H1 (cell line): ENCODE measurements around the gene VPS13D. TPM values are rescaled to one million over a fixed set of nuclear protein-coding genes. Genes with fewer than 3 reads are reported as not detected.

ENCODE experiments used
- CTCF ChIA-PET: fragments of 300-600 bp; sonication (Branson Sonifier 250); formaldehyde crosslinking; loops from one replicate; lab custom pipeline; 2021; ENCODE audit not compliant: partially characterized antibody; lab: Charles Lee
- POLR2A ChIA-PET: fragments of 300-600 bp; sonication (Branson Sonifier 250); formaldehyde crosslinking; loops from one replicate; lab custom pipeline; 2021; ENCODE audit warnings: inconsistent platforms; ENCODE audit not compliant: partially characterized antibody; lab: Charles Lee
- DNase-seq, 2 experiments: peaks; one replicate each; pipeline versions ENCODE4 v3.0.0 to v3.0.0-alpha.2; 2010 to 2022; ENCODE audit warnings: low spot score in 2 of 2, low read depth in 1 of 2, mixed read lengths in 1 of 2
- FAIRE-seq: peaks from 2 replicates; lab custom pipeline; 2011; peaks lifted over from hg19 to GRCh38; lab: Jason Lieb, UNC
- H2AFZ ChIP-seq: 2 replicates; pipeline ENCODE4 v1.8.1; 2012; ENCODE audit warnings: low read length, inconsistent platforms
- H2AK5ac ChIP-seq: 2 replicates; pipeline ENCODE4 v1.6.1; 2013; ENCODE audit warnings: low read depth, low read length
- H2BK120ac ChIP-seq: replicated peaks from 2 replicates; pipeline ENCODE3; 2013; ENCODE audit warnings: low read depth, low read length, inconsistent platforms
- H2BK12ac ChIP-seq: 2 replicates; pipeline ENCODE4 v1.6.1; 2013; ENCODE audit warnings: low read depth, low read length
- H2BK15ac ChIP-seq: 2 replicates; pipeline ENCODE4 v1.6.1; 2013; ENCODE audit warnings: low read length
- H2BK20ac ChIP-seq: 2 replicates; pipeline ENCODE4 v1.6.1; 2013; ENCODE audit warnings: low read length
- H2BK5ac ChIP-seq: 2 replicates; pipeline ENCODE4 v1.6.1; 2013; ENCODE audit warnings: low read depth, low read length
- H3K14ac ChIP-seq: 2 replicates; pipeline ENCODE4 v1.6.1; 2013; ENCODE audit warnings: inconsistent platforms; ENCODE audit not compliant: insufficient read length
- H3K18ac ChIP-seq: 2 replicates; pipeline ENCODE4 v1.6.1; 2013; ENCODE audit warnings: low read length; ENCODE audit errors: extremely low read depth
- H3K23ac ChIP-seq: 2 replicates; pipeline ENCODE4 v1.6.1; 2013; ENCODE audit warnings: inconsistent platforms; ENCODE audit not compliant: insufficient read length
- H3K23me2 ChIP-seq: 2 replicates; pipeline ENCODE4 v1.6.1; 2013; ENCODE audit warnings: low read depth, low read length
- H3K27ac ChIP-seq: 2 replicates; pipeline ENCODE4 v1.6.1; 2011; ENCODE audit warnings: low read depth, low read length, inconsistent platforms
- H3K27me3 ChIP-seq, 4 experiments: replicated peaks in 1 of 4; 1 replicate in 1 of 4; 2 replicates in 3 of 4; pipeline versions ENCODE4 v1.6.1 to v1.8.1; 2011 to 2013; ENCODE audit warnings: low read length in 3 of 4, mild to moderate bottlenecking in 3 of 4, inconsistent platforms in 2 of 4, mixed read lengths in 2 of 4, moderate library complexity in 1 of 4; ENCODE audit not compliant: control insufficient read depth in 3 of 4, insufficient read depth in 3 of 4; ENCODE audit errors: extremely low read depth in 1 of 4
- H3K36me3 ChIP-seq, 4 experiments: 2 replicates each; pipeline versions ENCODE4 v1.6.1 to v1.8.1; 2011 to 2013; ENCODE audit warnings: mild to moderate bottlenecking in 4 of 4, low read length in 3 of 4, moderate library complexity in 2 of 4, control low read depth in 1 of 4, inconsistent platforms in 1 of 4; ENCODE audit not compliant: insufficient read depth in 4 of 4, control insufficient read depth in 2 of 4
- H3K4ac ChIP-seq: replicated peaks from 2 replicates; pipeline ENCODE3; 2013; ENCODE audit warnings: low read length, low read depth, mixed read lengths, inconsistent platforms; ENCODE audit not compliant: insufficient read length
- H3K4me1 ChIP-seq, 4 experiments: replicated peaks in 1 of 4; 1 replicate in 1 of 4; 2 replicates in 3 of 4; pipeline versions ENCODE4 v1.6.1 to v1.8.1; 2011 to 2013; ENCODE audit warnings: low read length in 3 of 4, inconsistent platforms in 2 of 4, mixed read lengths in 1 of 4; ENCODE audit not compliant: insufficient read depth in 4 of 4, control insufficient read depth in 3 of 4
- H3K4me2 ChIP-seq, 2 experiments: 2 replicates each; pipeline versions ENCODE4 v1.6.1 to v1.8.1; 2011 to 2013; ENCODE audit warnings: low read depth in 2 of 2, low read length in 2 of 2, control low read depth in 1 of 2, inconsistent platforms in 1 of 2, mild to moderate bottlenecking in 1 of 2; ENCODE audit not compliant: insufficient read depth in 1 of 2
- H3K4me3 ChIP-seq, 4 experiments: fragments of 200-600, 300-600 bp in 1 of 4; sonication (generic), shearing (Covaris generic), sonication (Bioruptor Twin) in 1 of 4; 2 replicates each; pipeline versions ENCODE4 v1.5.1 to v1.8.1; 2011 to 2016; ENCODE audit warnings: low read length in 4 of 4, low read depth in 3 of 4, control low read depth in 2 of 4, inconsistent platforms in 2 of 4, mild to moderate bottlenecking in 2 of 4, mixed read lengths in 1 of 4, moderate library complexity in 1 of 4; ENCODE audit not compliant: insufficient read depth in 2 of 4; ENCODE audit errors: extremely low read depth in 1 of 4
- H3K56ac ChIP-seq: replicated peaks from 2 replicates; pipeline ENCODE3; 2013; ENCODE audit warnings: low read depth, mild to moderate bottlenecking, mixed read lengths, low read length, inconsistent platforms; ENCODE audit not compliant: insufficient read length
- H3K79me1 ChIP-seq: 2 replicates; pipeline ENCODE4 v1.6.1; 2013; ENCODE audit warnings: low read depth, low read length, control low read depth
- H3K79me2 ChIP-seq, 2 experiments: 2 replicates each; pipeline versions ENCODE4 v1.6.1 to v1.8.1; 2012 to 2013; ENCODE audit warnings: low read length in 2 of 2, mild to moderate bottlenecking in 2 of 2, inconsistent platforms in 1 of 2; ENCODE audit not compliant: insufficient read depth in 2 of 2, control insufficient read depth in 1 of 2
- H3K9ac ChIP-seq, 4 experiments: replicated peaks in 1 of 4; 1 replicate in 1 of 4; 2 replicates in 3 of 4; pipeline versions ENCODE4 v1.6.1 to v1.8.1; 2011 to 2013; ENCODE audit warnings: low read depth in 3 of 4, low read length in 3 of 4, control low read depth in 2 of 4, mild to moderate bottlenecking in 2 of 4, moderate library complexity in 2 of 4, inconsistent platforms in 1 of 4; ENCODE audit errors: extremely low read depth in 1 of 4
- H3K9me3 ChIP-seq, 2 experiments: 2 replicates each; pipeline versions ENCODE4 v1.6.1 to v1.8.1; 2012 to 2013; ENCODE audit warnings: mild to moderate bottlenecking in 2 of 2, moderate library complexity in 2 of 2, control low read depth in 1 of 2, inconsistent platforms in 1 of 2, low read depth in 1 of 2, low read length in 1 of 2, mixed read lengths in 1 of 2; ENCODE audit not compliant: insufficient read depth in 2 of 2
- H4K20me1 ChIP-seq, 2 experiments: replicated peaks in 1 of 2; 2 replicates each; pipeline versions ENCODE3 to v1.8.1; 2011 to 2013; ENCODE audit warnings: inconsistent platforms in 2 of 2, low read length in 2 of 2, mild to moderate bottlenecking in 1 of 2; ENCODE audit not compliant: insufficient read depth in 2 of 2, control insufficient read depth in 1 of 2
- H4K5ac ChIP-seq: 2 replicates; pipeline ENCODE4 v1.6.1; 2013; ENCODE audit warnings: low read length, low read depth, mixed read lengths, inconsistent platforms; ENCODE audit not compliant: insufficient read length
- H4K8ac ChIP-seq: 2 replicates; pipeline ENCODE4 v1.8.0; 2013; ENCODE audit warnings: mild to moderate bottlenecking, moderate library complexity, low read length, inconsistent platforms; ENCODE audit not compliant: insufficient read depth; ENCODE audit errors: extremely low read depth
- H4K91ac ChIP-seq: replicated peaks from 2 replicates; pipeline ENCODE3; 2013; ENCODE audit warnings: low read length, mixed read lengths, inconsistent platforms; ENCODE audit not compliant: insufficient read length
- TAF7 ChIP-seq: optimal IDR thresholded peaks from 2 replicates; pipeline ENCODE3; 2011; ENCODE audit warnings: low read depth, mild to moderate bottlenecking, inconsistent platforms, low read length, moderate library complexity, borderline replicate concordance
- WGBS, 2 experiments: shearing (Covaris generic) in 1 of 2; methylation state at CpG; one replicate each; pipeline versions ENCODE4 v1.1.6 to v1.1.7; 2013 to 2015; ENCODE audit warnings: low lambda C conversion rate in 2 of 2, mixed read lengths in 2 of 2, inconsistent platforms in 1 of 2, low coverage in 1 of 2, missing lambda C conversion rate in 1 of 2; ENCODE audit not compliant: insufficient replicate concordance in 2 of 2, insufficient coverage in 1 of 2, insufficient read length in 1 of 2; ENCODE audit errors: extremely low coverage in 1 of 2, missing lambda C conversion rate in 1 of 2; 5-methylcytosine and 5-hydroxymethylcytosine counted together
- polyA plus RNA-seq, 7 experiments: library from polyadenylated mRNA; depleted of rRNA in 3 of 7; stranded (reverse) in 5 of 7; unstranded in 2 of 7; fragments of >200 nt in 5 of 7; fragments of 200-250 nt in 2 of 7; gene quantifications; 1 replicate in 5 of 7; 2 replicates in 1 of 7; 4 replicates in 1 of 7; pipeline versions ENCODE4 v1.2.1 to v1.2.3, GENCODE V29; 2011 to 2013; ENCODE audit warnings: missing spikeins in 2 of 7, mixed read lengths in 2 of 7
- total RNA-seq: library from RNA; stranded (reverse); fragmentation: NEBNext Ultra II Directional; extraction: Animal tissue kit (Norgen Biotek cat#: 25700); gene quantifications from 2 replicates; pipeline ENCODE4 v1.2.1, GENCODE V29; 2021

Gene VPS13D
- total and polyA plus RNA-seq, 2 of the 8 experiments (the other 6 are each of a cell fraction or from before 2014, with no cell fraction given) = 10.9 to 31.2 TPM

DNA sequence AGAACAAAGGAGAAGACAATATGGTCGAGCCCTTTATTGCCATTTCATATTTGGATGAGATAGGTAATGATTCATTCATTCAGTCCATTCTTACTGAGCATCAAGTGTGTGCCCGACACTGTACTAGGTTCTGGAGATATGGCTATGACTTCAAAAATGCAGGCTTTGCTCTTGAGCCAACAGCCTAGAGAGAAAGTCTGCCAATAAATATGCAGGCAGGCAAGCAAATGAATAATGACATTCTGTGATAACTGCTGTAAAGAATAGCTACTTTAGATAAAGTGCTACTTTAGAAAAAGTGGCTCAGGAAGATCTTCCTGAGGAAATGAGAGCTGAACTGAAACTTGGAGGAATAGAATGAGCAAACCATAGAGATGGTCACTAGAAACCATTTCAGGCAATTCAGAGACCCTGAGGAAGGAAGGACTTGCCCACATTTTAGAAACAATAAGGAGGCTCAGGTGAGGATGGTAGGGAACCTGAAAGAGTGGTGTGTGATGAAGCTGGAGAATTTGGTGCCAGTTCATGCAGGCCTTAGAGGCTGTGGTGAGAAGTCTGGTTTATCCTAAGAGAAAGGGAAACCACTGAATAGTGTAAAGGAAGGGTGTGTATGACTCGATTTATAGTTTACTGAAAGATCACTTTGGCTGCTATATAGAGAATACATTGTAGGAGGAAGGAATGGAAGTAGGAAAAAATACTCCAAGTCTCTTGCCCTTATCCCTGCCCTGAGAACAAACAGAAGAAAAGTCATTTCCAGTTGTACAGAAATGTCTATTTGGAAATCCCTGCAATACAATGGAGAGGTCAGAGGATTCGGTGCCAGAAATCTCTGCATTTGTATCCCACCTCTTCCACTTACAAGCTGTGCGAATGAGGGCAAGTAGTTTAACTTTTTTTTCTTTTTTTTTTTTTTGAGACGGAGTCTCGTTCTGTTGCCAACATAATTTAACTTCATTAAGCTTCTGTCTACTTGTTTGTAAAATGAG lies 167.9 kb downstream of the VPS13D start:
- Histone ChIP-seq H2BK120ac (no peak overlapping the region), H3K14ac (no peak overlapping the region), H3K4ac (no peak overlapping the region), H3K56ac (no peak overlapping the region), H3K4me3 (no peak overlapping the region), H4K20me1 (no peaks in the 10 kb centered on the region), H3K36me3 (peaks cover 0 to 4% (median under 1%) of the 10 kb centered on the region in 4 experiments; a peak in 1 of 8 replicates), H2BK20ac (no peak overlapping the region), H3K18ac (no peak overlapping the region), H2BK5ac (no peak overlapping the region), H3K23me2 (no peaks in the 10 kb centered on the region), H3K9ac (no peak overlapping the region), H2BK15ac (no peak overlapping the region), H4K8ac (no peak overlapping the region), H3K27me3 (no peaks in the 10 kb centered on the region), H2AK5ac (no peak overlapping the region), H3K79me1 (no peaks in the 10 kb centered on the region; the same call in 1 of the 2 replicates), H2BK12ac (no peak overlapping the region), H3K4me2 (no peak overlapping the region), H3K27ac (no peak overlapping the region), H4K5ac (no peak overlapping the region), H4K91ac (no peak overlapping the region), H3K79me2 (no peaks in the 10 kb centered on the region)
- FAIRE-seq (no peak), DNase-seq (no peak)
- POLR2A ChIA-PET = no interaction called here
- 93% methylated on average over 7 of the region's 7 CpGs; no CpG with 5 or more reads in 1 of the 2 experiments for WGBS, 2 experiments
- CTCF ChIA-PET = interaction anchor here (0.9 to 1.2 kb wide), 3 partner anchors 36 to 244 kb away, joined by 3 to 5 read pairs (median 3); partner anchors contain the start of gene DHRS3
- no peak for TF ChIP-seq TAF7
- TF ChIP-seq, all 59 proteins: peak for 0
- Histone ChIP-seq H3K4me1 (no peaks in the 10 kb centered on the region), H3K23ac (no peak overlapping the region), H3K9me3 (no peaks in the 10 kb centered on the region), H2AFZ (no peak overlapping the region)
